Measurements from ENCODE around the gene SHMT2. TPM values are rescaled to one million over a fixed set of nuclear protein-coding genes. Genes with fewer than 3 reads are reported as not detected.

SHMT2 gene
- total RNA-seq, 2 donors from 2014 or later: 47.7 to 77.5 TPM

DNA sequence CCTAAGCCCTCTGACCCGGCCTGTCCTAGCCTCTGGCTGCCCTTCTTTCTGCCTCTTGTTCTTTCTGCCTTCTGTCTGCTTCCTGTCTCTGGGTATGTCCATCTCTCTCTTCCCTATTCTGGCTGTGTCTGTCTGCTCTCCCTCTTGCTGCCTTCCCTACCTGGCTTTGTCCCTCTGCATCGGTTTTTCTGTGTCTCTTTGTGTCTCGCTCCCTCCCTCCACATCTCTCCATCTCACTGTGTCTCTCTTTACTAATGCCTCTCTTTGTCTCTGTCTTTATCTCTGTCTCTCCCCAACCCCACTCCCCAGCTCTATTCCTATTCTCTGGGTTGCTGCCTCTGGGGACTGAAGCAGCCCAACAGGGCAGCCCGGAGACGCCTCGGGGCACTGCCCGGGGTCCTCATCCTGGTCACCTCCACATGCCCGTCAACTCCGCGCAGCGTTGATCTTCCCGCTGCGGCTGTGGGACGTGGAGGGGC is 10.1 kb downstream of the SHMT2 start:
- Histone ChIP-seq H3K4me3 (no peak overlapping the region), H3K36me3 (replicated peaks in 1 of 2; ENCODE audit: insufficient read depth in 1 of 2, low read depth in 2 of 2) (no peaks in the 10 kb centered on the region), H3K9me3 (no peaks in the 10 kb centered on the region), H3K27ac (no peak overlapping the region), H3K27me3 (peaks cover 0 to 22% of the 10 kb centered on the region in 2 donors), H3K4me1 (peaks cover 61% of the 10 kb centered on the region)
- 2% methylated on average over 14 of the region's 14 CpGs for WGBS, 2 donors
- TF ChIP-seq, protein P1, sequence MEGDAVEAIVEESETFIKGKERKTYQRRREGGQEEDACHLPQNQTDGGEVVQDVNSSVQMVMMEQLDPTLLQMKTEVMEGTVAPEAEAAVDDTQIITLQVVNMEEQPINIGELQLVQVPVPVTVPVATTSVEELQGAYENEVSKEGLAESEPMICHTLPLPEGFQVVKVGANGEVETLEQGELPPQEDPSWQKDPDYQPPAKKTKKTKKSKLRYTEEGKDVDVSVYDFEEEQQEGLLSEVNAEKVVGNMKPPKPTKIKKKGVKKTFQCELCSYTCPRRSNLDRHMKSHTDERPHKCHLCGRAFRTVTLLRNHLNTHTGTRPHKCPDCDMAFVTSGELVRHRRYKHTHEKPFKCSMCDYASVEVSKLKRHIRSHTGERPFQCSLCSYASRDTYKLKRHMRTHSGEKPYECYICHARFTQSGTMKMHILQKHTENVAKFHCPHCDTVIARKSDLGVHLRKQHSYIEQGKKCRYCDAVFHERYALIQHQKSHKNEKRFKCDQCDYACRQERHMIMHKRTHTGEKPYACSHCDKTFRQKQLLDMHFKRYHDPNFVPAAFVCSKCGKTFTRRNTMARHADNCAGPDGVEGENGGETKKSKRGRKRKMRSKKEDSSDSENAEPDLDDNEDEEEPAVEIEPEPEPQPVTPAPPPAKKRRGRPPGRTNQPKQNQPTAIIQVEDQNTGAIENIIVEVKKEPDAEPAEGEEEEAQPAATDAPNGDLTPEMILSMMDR (IDR thresholded peaks at IDR 0.05): no peak
- no peak for TF ChIP-seq POLR2A (IDR thresholded peaks at IDR 0.05)
- DNase-seq: no peak
- intact Hi-C loops (cut with DNase I): no loop called here
- no peak for ATAC-seq

DNA sequence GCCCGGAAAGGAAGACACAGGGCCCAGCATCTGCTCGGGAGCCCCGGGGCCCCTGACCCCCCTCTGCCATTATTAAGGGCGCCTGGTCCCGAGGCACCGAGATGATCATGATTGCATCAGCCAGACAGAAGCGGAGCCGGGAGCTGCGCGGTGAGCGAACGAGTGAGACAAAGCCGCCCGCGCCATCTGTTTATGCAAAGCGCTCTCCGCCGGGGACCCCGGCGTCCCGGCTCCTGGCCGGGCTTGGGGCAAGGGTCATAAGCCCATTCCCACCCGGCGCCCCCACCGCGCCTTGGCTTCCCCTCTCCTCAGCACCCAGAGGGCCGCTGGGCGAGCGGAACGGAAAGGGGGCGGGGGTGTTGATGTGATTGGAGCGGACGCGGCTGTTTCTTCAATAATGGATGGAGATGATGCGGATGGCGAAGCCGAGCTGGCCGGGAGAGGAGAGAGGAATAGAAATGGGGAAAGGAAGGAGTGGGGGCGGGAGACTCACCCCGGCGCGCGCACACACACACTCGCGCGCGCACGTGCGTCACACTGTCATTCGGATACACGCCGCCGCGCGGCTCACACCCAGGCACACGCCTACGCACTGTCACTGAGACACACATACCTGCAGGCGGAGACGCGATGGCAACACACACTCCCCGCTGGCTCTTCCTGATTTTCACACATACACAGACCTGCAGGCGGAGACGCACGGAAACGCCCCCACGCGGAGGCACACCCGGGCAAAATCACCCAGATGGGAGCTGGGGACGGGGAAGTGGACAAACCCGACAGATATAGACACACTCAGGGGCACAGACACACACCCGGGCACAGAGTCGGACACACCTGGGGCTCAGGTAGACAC is 10.8 kb downstream of the SHMT2 start:
- 0 to 2% methylated on average over 47 to 70 of the region's 72 CpGs for WGBS, 2 donors
- Histone ChIP-seq H3K4me3 (peak overlapping the region in 1 of 2 donors; percentile 33), H3K9me3 (no peaks in the 10 kb centered on the region), H3K27me3 (peaks cover 0 to 22% of the 10 kb centered on the region in 2 donors), H3K27ac (no peak overlapping the region), H3K4me1 (peaks cover 61% of the 10 kb centered on the region), H3K36me3 (replicated peaks in 1 of 2; ENCODE audit: insufficient read depth in 1 of 2, low read depth in 2 of 2) (no peaks in the 10 kb centered on the region)
- DNase-seq (peak; percentile 39 to 54 (median 53)), ATAC-seq (no peak)
- TF ChIP-seq, protein P1 (IDR thresholded peaks at IDR 0.05): peak in 3 of 7 experiments; percentile 9 to 31 (median 12)
- TF ChIP-seq POLR2A (IDR thresholded peaks at IDR 0.05): no peak
- intact Hi-C loops (cut with DNase I): no loop called here

DNA sequence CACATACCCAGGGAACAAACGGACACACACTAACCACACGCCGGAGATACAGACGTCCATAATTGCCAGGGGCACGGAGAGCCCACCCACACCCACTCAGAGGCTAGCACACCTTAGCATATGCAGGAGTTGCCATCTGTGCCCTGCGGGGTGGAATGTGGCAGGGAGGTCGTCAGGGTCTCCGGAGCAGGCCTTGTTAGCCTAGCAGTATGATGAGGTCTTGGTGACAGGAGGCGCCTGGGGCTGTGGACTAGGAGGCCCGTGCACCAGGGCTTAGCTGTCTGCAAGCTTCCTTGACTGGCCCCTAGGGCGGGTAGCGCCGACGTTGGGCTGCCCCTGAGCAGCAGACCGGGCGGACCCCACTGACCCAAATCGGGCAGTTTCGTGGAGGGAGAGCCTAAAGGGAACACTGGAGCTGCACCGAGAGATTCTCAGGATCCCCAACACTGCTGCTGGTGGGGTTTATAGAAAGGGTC is 11.5 kb downstream of the SHMT2 start:
- WGBS, 2 donors: 25% methylated on average over 19 of the region's 19 CpGs; no CpG with 5 or more reads in 1 of the 2 donors
- H3K36me3 ChIP-seq (replicated peaks in 1 of 2; ENCODE audit: insufficient read depth in 1 of 2, low read depth in 2 of 2): no peaks in the 10 kb centered on the region
- H3K4me1 ChIP-seq: peaks cover 61% of the 10 kb centered on the region
- no peak for TF ChIP-seq POLR2A (IDR thresholded peaks at IDR 0.05)
- TF ChIP-seq, protein P1 (IDR thresholded peaks at IDR 0.05): no peak
- DNase-seq (no peak), ATAC-seq (no peak)
- no peaks in the 10 kb centered on the region for H3K9me3 ChIP-seq
- H3K27ac ChIP-seq: no peak overlapping the region
- intact Hi-C loops (cut with DNase I): no loop called here
- no peak overlapping the region for H3K4me3 ChIP-seq
- H3K27me3 ChIP-seq: peaks cover 0 to 22% of the 10 kb centered on the region in 2 donors

DNA sequence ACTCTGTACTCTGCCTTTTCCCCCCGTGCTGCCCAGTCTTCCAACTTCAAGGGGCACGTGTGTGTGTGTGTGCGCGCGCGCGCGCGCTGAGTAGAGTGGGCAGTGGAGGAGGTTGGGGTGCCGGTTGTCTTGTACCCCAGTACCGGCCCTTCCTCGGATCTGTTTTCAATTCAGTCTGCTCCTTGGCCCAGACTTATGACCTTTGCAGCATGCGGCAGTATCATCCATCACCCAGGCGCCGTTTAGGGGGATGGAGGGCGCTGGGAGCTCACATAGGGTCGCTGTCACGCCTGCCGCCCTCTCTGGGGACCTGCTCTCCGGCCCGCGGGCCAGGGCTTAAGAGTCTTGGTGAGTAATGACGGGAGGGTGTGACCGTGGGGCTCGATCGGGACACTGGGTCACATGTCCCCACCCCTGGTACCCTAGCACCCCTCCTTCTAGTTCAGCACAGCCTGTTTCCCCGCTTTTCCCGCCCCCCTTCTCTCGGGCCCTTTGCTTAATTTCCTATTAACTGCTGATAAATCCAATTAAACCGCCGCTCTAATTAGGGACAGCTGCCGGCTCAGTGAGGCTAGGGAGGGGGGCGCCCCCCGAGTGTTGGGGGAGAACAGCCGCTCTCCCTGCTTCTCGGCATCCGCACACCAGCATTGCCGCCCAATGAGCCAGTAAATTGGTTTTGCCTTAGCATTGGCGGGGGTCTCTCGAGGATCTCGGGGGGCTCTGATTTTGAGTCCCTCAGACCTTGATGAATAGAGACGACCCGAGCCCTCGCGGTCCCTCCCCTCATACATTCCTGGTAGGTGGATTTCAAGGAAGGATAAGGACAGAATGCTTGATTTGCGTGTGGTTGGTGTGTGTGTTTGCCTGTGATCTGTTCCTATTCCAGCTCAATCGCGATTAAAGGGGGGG is 12.1 kb downstream of the SHMT2 start:
- H3K9me3 ChIP-seq: no peaks in the 10 kb centered on the region
- 14 to 22% methylated on average over 29 to 46 of the region's 48 CpGs for WGBS, 2 donors
- H3K27me3 ChIP-seq: peaks cover 0 to 22% of the 10 kb centered on the region in 2 donors
- H3K4me1 ChIP-seq: peaks cover 61% of the 10 kb centered on the region
- no peak overlapping the region for H3K27ac ChIP-seq
- TF ChIP-seq POLR2A (IDR thresholded peaks at IDR 0.05): no peak
- TF ChIP-seq, protein P1 (IDR thresholded peaks at IDR 0.05): no peak
- no peak for DNase-seq
- intact Hi-C loops (cut with DNase I): no loop called here
- ATAC-seq: no peak
- H3K4me3 ChIP-seq: no peak overlapping the region
- no peaks in the 10 kb centered on the region for H3K36me3 ChIP-seq (replicated peaks in 1 of 2; ENCODE audit: insufficient read depth in 1 of 2, low read depth in 2 of 2)
